ENCODE measurements around the gene HP1BP3. TPM values are rescaled to one million over a fixed set of nuclear protein-coding genes. Genes with fewer than 3 reads are reported as not detected.

HP1BP3 gene
- total RNA-seq, 1 experiment from 2014 or later: 263 TPM

- Histone ChIP-seq H3K27ac (ENCODE audit: low read length) (no peak overlapping the region), H3K4me3 (ENCODE audit: low read depth in 2 of 2, low read length in 2 of 2) (no peak overlapping the region), H3K27me3 (ENCODE audit: control insufficient read depth, insufficient read depth, low read length) (no peaks in the 10 kb centered on the region), H3K4me1 (ENCODE audit: control insufficient read depth, insufficient read depth, low read length) (peaks cover 28% of the 10 kb centered on the region), H3K9me3 (ENCODE audit: control insufficient read depth, insufficient read depth, low read depth, low read length) (no peaks in the 10 kb centered on the region), H3K36me3 (ENCODE audit: control insufficient read depth, insufficient read depth, low read length) (no peaks in the 10 kb centered on the region)
- no peak for ATAC-seq
- CTCF ChIA-PET: interaction anchor here (0.8 kb wide), 1 partner anchor 33 kb away, joined by 3 read pairs; no protein-coding TSS in a partner anchor
- BruUV-seq (replicated peaks): TSS peak; percentile 53
- TF ChIP-seq POLR2AphosphoS5 (IDR thresholded peaks at IDR 0.05; ENCODE audit: low read depth, low read length) (no peak), SIN3A (IDR thresholded peaks at IDR 0.05; ENCODE audit: borderline replicate concordance, insufficient read depth, low read depth, low read length) (no peak), TCF7L2 (IDR thresholded peaks at IDR 0.05; ENCODE audit: low read depth, low read length) (no peak), CTCF (IDR thresholded peaks at IDR 0.05) (no peak), REST (IDR thresholded peaks at IDR 0.05; ENCODE audit: insufficient read depth in 1 of 2, low read depth in 2 of 2, low read length in 1 of 2) (no peak)
- DNase-seq (ENCODE audit: low read depth, low spot score): no peak
- in situ Hi-C loops (cut with HindIII; ENCODE audit: low pct_unique_long_range_greater_than_20kb, low sequenced_read_pairs): no loop called here
- POLR2A ChIA-PET: no interaction called here
- intact Hi-C loops (cut with micrococcal nuclease; ENCODE audit: unreplicated experiment): no loop called here
These were observed 57.8 kb downstream of the HP1BP3 start for GRCh38 chr1:20729155-20729931.

- Histone ChIP-seq H3K27ac (ENCODE audit: low read length) (no peak overlapping the region), H3K27me3 (ENCODE audit: control insufficient read depth, insufficient read depth, low read length) (no peaks in the 10 kb centered on the region), H3K36me3 (ENCODE audit: control insufficient read depth, insufficient read depth, low read length) (no peaks in the 10 kb centered on the region), H3K4me1 (ENCODE audit: control insufficient read depth, insufficient read depth, low read length) (peaks cover 23% of the 10 kb centered on the region), H3K9me3 (ENCODE audit: control insufficient read depth, insufficient read depth, low read depth, low read length) (no peaks in the 10 kb centered on the region), H3K4me3 (ENCODE audit: low read depth in 2 of 2, low read length in 2 of 2) (no peak overlapping the region)
- ATAC-seq (no peak), DNase-seq (ENCODE audit: low read depth, low spot score) (no peak)
- intact Hi-C loops (cut with micrococcal nuclease; ENCODE audit: unreplicated experiment) (no loop called here), in situ Hi-C loops (cut with HindIII; ENCODE audit: low pct_unique_long_range_greater_than_20kb, low sequenced_read_pairs) (no loop called here)
- POLR2A ChIA-PET: no interaction called here
- no peak for TF ChIP-seq TCF7L2 (IDR thresholded peaks at IDR 0.05; ENCODE audit: low read depth, low read length)
- TF ChIP-seq POLR2AphosphoS5 (IDR thresholded peaks at IDR 0.05; ENCODE audit: low read depth, low read length): no peak
- no peak for TF ChIP-seq REST (IDR thresholded peaks at IDR 0.05; ENCODE audit: insufficient read depth in 1 of 2, low read depth in 2 of 2, low read length in 1 of 2)
- TF ChIP-seq CTCF (IDR thresholded peaks at IDR 0.05): no peak
- no peak for TF ChIP-seq SIN3A (IDR thresholded peaks at IDR 0.05; ENCODE audit: borderline replicate concordance, insufficient read depth, low read depth, low read length)
- no TSS peak for BruUV-seq (replicated peaks)
- CTCF ChIA-PET: interaction anchor here (0.8 kb wide), 1 partner anchor 32 kb away, joined by 3 read pairs; no protein-coding TSS in a partner anchor
These were observed 58.5 kb downstream of the HP1BP3 start for GRCh38 chr1:20728371-20729154.

All from Panc1 (cell line).